ENCODE results near the gene SYT1. TPM values are rescaled to one million over a fixed set of nuclear protein-coding genes. Genes with fewer than 3 reads are reported as not detected.
A peak's percentile ranks its signal among the peaks of the same experiment; 100 is the strongest.

SYT1 gene
- total RNA-seq, 1 donor from 2014 or later: 19.5 TPM

DNA sequence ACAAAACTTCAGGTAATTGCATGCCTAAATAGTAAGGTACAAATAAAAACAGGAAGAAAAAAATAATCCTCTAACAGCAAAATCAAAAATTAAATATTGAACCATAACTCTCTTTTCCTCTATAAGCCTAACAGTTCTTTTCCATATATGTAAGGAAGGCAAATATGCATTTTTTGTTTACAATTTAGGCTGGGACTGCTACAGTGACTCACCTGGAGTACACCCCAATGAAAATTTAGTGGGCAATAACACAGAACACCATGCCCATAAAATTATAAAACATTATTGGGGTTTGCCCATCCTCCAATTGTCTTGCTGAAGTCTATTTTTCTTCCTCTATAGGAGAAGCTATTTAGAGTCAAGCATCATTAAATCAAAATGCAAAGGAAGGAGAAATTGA lies 549.2 kb downstream of the SYT1 start:
- H3K9me3 Mint-ChIP-seq: no peaks in the 10 kb centered on the region
- no peak overlapping the region for H3K27ac Mint-ChIP-seq (ENCODE audit: unreplicated experiment)
- H3K4me3 Mint-ChIP-seq: no peak overlapping the region
- H3K36me3 Mint-ChIP-seq (ENCODE audit: low read depth): no peaks in the 10 kb centered on the region
- TF ChIP-seq CTCF (conservative IDR thresholded peaks at IDR 0.05): no peak
- H3K27me3 Mint-ChIP-seq (ENCODE audit: low read depth): no peaks in the 10 kb centered on the region
- DNase-seq (ENCODE audit: low read depth, low spot score): no peak
- peaks cover 6% of the 10 kb centered on the region for H3K4me1 Mint-ChIP-seq

DNA sequence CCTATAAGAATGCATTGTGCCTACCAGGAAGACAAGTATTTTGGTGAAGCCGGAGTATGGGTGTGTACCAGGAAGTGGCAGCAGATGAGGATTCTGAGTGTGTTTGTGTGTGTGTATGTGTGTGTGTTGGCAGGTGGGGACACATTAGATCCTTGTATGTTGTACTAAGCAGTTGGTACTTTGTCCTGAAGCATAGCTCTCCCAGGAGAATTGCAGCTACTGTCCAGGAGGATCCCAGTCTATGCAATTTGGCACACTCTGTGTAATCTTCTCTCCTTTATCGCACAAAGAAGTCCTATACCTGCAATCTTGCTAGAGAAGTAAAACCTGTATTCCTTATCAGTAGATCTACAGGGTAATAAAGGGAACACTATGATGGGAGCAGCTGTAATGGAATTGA lies 549.7 kb downstream of the SYT1 start:
- Mint-ChIP-seq H3K9me3 (no peaks in the 10 kb centered on the region), H3K36me3 (ENCODE audit: low read depth) (no peaks in the 10 kb centered on the region), H3K27ac (ENCODE audit: unreplicated experiment) (no peak overlapping the region), H3K4me1 (peaks cover 9% of the 10 kb centered on the region), H3K4me3 (no peak overlapping the region), H3K27me3 (ENCODE audit: low read depth) (no peaks in the 10 kb centered on the region)
- no peak for TF ChIP-seq CTCF (conservative IDR thresholded peaks at IDR 0.05)
- DNase-seq (ENCODE audit: low read depth, low spot score): no peak

GRCh38 chr12:79415321-79415720 lies 550.7 kb downstream of the SYT1 start:
- no peaks in the 10 kb centered on the region for H3K9me3 Mint-ChIP-seq
- H3K4me1 Mint-ChIP-seq: peaks cover 11% of the 10 kb centered on the region
- no peak for TF ChIP-seq CTCF (conservative IDR thresholded peaks at IDR 0.05)
- H3K36me3 Mint-ChIP-seq (ENCODE audit: low read depth): no peaks in the 10 kb centered on the region
- DNase-seq (ENCODE audit: low read depth, low spot score): no peak
- no peak overlapping the region for H3K27ac Mint-ChIP-seq (ENCODE audit: unreplicated experiment)
- H3K27me3 Mint-ChIP-seq (ENCODE audit: low read depth): no peaks in the 10 kb centered on the region
- no peak overlapping the region for H3K4me3 Mint-ChIP-seq

GRCh38 chr12:79415746-79416435 lies 551.3 kb downstream of the SYT1 start:
- H3K27me3 Mint-ChIP-seq (ENCODE audit: low read depth): no peaks in the 10 kb centered on the region
- H3K4me1 Mint-ChIP-seq: peaks cover 13% of the 10 kb centered on the region
- no peak overlapping the region for H3K27ac Mint-ChIP-seq (ENCODE audit: unreplicated experiment)
- H3K4me3 Mint-ChIP-seq: no peak overlapping the region
- H3K9me3 Mint-ChIP-seq: no peaks in the 10 kb centered on the region
- no peak for DNase-seq (ENCODE audit: low read depth, low spot score)
- H3K36me3 Mint-ChIP-seq (ENCODE audit: low read depth): no peaks in the 10 kb centered on the region
- no peak for TF ChIP-seq CTCF (conservative IDR thresholded peaks at IDR 0.05)

DNA sequence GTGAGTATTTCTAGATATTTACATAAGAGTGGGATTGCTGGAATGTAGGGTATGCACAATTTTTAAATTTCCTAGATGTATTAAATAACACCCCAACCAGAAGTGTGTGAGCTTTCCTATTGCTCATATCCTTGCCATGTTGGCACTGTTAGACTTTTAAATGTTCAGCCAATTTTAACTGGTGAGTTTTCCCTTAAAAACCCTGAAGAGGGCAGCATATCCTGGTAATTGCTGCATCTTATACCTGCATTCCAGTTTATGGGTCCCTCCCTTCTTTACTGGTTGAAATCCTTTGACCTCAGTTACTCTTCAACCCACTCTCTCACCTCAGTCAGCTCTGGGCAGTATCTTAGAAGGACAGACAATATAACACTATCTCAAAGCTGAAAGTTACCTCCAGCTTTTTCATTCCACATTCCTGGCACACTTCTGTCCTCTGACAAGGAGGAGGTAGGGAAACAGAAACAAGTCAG lies 555.6 kb downstream of the SYT1 start:
- H3K9me3 Mint-ChIP-seq: no peaks in the 10 kb centered on the region
- no peak overlapping the region for H3K27ac Mint-ChIP-seq (ENCODE audit: unreplicated experiment)
- H3K27me3 Mint-ChIP-seq (ENCODE audit: low read depth): no peaks in the 10 kb centered on the region
- no peak overlapping the region for H3K4me3 Mint-ChIP-seq
- no peak for DNase-seq (ENCODE audit: low read depth, low spot score)
- peak; percentile 68 for TF ChIP-seq CTCF (conservative IDR thresholded peaks at IDR 0.05)
- H3K36me3 Mint-ChIP-seq (ENCODE audit: low read depth): no peaks in the 10 kb centered on the region
- H3K4me1 Mint-ChIP-seq: peaks cover 31% of the 10 kb centered on the region

Data from neural crest cell (in vitro differentiated cells).